ENCODE data around the gene SYF2.
"Not testable (repeated sequence)": the region's sequence is repeated elsewhere in the genome, so short reads cannot be mapped to it uniquely, and the experiment has no call there.

SYF2 gene

DNA sequence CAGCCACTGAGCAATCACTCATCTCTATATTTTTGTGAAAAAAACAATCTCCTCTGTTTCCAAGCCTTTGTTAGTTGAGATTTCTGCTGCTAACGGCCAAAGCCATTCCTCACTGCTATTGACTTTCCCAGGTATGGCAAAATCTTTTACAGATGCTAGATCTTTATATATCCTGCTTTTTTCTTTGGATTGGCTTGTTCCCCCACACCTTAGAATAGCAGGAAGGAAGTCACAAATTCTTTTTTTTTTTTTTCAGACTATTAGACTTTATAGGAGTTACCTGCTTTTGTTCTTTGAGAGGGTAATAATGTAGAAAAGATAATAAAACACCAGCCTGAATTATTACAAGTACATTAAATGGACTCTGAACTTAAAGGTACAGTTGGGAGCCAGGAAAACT, 24.2 kb downstream of the SYF2 start:
- DNase-seq (ENCODE audit: low read depth in 2 of 2, low spot score in 1 of 2): no peak

DNA sequence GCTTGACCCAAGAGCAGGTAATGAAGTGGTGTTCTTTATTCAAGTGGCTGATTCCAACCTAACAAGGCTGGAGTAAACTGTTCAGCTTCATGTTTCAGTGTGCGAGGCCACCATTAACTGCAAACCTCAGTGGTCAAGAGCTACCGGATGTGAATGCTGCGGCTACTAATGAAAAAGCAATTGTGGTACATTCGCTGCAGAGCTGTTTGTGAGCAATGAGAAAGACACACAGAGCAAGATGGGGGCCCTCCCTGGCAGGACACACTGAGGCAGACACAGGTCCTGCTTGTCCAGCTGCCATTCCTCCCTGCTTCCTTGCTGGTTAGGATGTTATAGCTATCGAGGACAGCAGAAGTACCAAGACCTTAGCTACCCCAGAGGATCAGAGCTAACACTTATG, 26.1 kb downstream of the SYF2 start:
- no peak for DNase-seq (ENCODE audit: low read depth in 2 of 2, low spot score in 1 of 2)

DNA sequence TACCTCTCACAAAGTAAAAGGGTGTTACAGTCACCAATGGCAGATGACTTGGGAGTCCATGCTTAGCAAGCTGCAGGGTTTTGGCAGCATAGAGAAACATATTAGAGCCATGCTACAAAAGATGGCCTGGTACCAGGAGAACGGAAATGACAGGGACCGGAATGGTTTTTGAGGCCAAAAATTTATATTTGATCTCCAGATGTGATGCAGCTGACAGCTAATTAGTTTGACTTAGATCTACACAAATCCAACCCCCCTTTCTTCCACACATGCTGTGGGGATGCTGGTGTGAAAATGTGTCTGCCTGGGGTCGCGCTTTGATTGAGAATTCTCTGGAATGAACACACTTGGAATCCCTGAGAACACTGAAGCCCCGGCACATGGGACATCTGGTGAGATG, 26.5 kb downstream of the SYF2 start:
- no peak for DNase-seq (ENCODE audit: low read depth in 2 of 2, low spot score in 1 of 2)

DNA sequence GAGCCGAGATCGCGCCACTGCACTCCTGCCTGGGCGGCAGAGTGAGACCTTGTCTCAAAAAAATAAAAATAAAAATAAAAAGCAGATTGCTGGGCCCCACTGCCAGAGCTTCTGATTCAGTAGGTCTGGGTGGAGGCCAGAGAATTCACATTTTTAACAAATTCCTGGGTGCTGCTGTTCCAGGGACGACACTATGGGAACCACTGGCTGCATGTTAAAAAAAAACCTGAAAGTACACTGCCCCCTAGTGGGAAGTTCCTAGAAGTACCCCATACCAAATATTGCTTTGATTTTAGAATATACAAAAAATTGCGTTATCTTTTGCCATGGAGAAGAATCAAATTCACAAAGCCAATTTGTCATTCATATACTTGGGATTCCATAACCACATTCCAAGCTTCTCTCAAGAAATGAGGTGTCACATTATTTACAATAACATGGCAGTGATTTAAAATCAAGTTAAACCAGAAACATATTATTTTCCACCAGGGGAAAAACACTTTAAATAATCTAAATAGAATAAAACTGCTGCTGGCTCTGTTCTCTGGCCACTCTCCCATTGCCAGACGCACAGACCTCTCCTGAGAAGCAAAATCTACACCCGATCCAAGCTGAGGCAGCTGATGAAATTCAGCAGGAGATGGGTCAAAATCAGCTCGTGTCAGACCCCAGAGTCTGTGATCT, 27.4 kb downstream of the SYF2 start:
- DNase-seq (ENCODE audit: low read depth in 2 of 2, low spot score in 1 of 2): no peak

DNA sequence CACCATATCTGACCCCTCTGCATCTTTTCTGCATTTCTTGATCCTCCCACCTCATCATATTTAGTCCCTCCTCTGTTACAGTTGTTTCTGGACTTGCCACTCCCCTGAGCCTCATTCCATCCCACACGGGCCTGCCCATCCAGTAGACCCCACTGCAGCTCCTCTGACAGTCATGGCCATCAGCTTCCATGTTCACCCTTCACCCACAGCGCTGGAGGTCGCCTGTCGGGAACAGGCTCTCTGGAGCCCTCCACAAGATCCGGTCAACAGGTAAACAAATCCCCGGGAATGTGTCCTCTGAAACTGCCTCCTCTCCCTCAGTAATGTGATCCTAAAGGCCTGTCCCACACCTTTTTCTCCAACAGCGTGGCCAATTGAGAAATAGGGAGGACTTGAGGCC, 31.3 kb downstream of the SYF2 start:
- DNase-seq (ENCODE audit: low read depth in 2 of 2, low spot score in 1 of 2): no peak

DNA sequence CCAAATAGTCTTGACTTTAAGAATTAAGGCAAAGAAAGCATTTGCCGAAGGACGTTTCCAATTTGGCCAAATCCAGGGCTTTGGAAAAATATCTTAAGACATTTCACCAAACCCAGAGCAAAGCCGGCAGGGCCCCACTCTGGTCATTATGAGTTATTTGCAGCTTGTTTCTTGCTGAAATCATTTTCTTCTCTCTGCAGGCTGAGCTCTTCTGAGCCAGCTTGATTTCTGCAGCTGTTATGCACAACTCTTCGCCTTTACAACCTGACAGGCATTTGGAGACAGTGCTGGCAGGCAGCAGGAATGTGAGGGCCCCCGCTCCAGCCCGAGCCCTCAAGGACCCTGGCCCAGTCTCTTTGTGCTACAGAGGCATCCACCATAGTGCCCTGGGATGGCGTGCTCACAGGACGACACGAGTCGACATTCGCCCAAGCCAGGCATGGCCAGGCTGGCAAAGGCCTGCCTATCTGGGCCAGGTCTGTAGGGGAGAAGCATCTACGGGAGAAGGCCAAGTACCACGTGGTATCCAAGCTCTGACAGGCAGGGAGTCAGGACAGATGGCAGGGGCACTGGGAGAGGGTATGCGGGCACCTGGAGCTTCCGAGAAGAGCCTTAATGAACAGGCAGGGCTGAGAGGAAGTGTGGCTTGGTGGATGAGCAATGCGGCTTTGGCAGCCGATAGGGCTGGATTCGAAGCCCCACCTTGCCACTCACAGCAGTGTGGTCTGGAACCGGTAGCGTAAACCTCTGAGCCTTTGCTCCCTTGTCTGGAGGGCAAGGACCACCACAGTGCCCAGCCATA, 32.3 kb downstream of the SYF2 start:
- no peak for DNase-seq (ENCODE audit: low read depth in 2 of 2, low spot score in 1 of 2)

DNA sequence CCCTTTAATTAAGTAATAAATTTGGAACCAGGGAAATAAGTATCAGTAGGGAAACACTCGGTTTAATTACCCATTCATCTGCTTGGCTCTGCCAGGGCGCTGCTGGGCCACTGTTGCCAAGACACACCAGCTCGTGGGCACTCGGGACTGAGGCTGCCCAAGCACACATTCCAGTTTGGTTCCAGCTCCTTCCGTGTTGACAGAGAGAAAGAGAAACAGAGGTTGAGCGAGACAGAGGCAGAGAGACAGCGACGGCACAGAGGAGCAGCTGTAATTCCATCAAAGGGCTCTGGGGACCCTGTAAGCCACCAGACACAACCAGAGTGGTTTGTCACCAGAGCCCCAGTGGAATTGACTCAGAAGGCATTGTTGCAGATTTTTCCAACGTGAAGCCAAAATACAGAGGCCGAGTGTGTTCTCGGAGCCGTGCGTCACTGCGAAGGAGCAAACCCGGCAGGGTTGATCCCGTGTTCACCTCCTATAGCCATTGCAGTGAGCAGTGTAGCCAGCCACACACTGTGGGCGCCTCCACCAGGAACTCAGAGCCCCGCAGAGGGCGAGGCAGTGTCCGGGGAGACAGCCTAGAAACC, 33.5 kb downstream of the SYF2 start:
- DNase-seq (ENCODE audit: low read depth in 2 of 2, low spot score in 1 of 2): no peak

DNA sequence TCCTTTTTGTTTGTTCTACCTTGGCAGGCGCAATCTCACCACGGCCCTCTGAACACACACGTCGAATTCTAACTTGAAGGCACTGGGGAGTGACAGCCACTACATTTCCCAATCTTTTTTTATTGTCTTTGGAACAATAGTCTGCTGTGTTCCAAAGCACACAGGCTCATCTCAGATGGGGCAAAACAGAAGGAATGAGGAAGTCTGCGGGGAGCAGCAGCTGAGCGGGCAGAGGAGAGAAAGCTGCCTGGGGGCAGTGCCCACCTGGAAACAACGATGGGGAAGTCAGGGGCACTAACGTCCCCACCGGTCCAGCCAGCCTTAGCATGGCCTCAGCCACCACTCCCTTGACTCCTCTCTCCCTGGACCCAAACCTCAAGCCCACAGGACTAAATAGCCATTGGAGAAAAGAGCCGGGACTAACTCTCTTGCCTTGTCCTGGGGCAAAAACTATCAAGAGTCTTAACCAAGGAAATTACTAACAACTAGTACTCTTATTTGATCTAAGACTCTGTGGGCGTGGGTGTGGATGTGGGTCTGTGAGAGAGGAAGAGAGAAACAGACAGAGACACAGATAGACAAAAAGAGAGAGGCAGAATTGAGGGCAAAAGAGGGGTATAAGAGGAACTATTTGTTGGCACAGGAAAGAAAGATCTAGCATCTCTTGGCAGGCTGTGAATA, 34.2 kb downstream of the SYF2 start:
- DNase-seq (ENCODE audit: low read depth in 2 of 2, low spot score in 1 of 2): no peak

DNA sequence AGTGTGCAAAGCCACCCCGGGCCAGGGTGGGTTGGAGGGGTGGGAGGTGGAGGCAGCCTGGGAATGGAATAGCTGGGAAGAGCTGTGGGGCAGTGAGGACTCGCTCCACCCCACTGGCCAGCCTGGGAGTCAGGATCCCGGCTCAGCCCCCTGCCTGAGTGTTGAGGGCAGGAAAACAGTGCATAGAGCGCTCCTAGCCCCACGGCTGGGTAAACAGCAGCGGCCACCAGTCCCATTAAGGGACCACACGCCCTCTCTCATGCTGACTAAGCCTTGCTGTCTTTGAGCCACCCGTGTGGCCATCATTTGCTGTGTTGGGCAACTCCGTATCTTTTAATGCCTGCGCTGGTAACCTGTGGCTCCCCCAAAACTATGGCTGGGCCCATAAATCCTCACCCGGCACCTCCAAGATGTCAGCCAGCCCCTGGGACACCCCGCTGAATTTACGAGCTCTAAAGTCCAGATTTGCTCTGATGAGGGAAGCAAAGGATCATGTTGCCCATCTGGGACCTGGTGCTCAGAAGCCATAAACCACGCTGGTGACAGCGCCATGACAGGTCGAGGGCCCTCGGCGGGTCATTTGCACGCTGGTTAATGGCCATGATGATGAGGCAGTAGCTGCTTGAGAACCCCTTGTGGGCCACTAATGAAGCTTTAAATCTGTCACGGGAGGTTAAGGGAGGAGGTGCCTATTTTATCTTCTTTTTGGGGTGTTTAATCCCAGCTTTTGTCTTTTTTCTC, 34.9 kb downstream of the SYF2 start:
- no peak for DNase-seq (ENCODE audit: low read depth in 2 of 2, low spot score in 1 of 2)

DNA sequence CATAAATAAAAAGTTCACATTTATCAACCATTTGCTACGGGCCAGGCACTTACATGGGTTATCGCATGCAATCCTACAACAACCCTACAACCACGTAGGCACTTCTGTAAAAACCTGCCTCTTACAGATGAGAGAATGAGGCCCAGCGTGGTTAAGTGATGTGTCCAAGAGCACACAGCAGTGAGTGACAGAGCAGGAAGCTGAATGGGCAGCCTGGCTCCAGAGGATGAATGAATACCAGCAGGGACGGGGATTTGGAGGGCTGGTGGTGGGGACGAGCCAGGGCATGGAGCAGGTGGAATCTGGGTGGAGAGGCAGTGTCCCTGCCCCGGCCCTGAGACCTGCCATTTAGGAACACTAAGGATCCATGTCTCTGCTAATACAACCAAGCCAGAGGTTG, 35.5 kb downstream of the SYF2 start:
- no peak for DNase-seq (ENCODE audit: low read depth in 2 of 2, low spot score in 1 of 2)

DNA sequence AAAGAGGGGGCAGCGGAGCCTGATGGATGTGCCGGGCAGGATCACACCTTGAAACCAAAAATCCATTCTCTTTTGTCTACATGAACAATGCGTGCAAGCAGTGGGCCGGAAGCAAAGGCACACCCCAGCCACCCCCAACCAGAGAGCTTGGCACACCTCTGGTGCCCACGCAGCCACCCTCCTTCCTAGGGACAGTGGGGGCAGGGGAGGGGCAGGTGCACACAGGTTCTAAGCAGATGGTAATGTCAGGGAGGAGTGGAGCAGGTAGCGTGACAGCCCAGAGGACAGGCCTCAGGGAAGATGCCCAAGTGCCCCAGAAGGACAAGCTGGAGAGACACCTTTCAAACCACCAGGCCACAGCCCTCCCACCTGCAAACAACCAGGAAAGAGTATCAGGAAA, 36.5 kb downstream of the SYF2 start:
- no peak for DNase-seq (ENCODE audit: low read depth in 2 of 2, low spot score in 1 of 2)

DNA sequence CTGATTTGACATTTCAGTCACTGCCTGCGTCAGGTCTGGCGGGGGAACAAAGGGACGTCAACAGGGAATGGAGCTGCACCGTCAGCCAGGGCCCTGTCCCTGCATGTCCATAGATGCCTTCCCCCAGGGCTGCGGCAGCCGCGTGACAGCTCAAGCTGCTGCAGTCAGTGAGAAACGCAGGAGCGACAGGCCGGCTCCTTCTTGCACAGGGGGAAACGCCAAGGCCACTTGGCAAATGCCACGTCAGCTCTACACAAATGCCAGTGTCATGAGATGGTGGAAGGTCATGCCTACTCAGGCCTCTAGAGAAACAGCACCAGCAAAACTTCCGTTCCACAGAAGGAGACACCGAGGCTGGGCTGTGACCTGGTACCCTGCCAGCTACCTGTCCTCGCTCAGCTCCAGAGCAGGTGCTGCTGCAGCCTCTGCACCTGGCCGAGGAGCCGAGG, 37.7 kb downstream of the SYF2 start:
- DNase-seq (ENCODE audit: low read depth in 2 of 2, low spot score in 1 of 2): no peak

DNA sequence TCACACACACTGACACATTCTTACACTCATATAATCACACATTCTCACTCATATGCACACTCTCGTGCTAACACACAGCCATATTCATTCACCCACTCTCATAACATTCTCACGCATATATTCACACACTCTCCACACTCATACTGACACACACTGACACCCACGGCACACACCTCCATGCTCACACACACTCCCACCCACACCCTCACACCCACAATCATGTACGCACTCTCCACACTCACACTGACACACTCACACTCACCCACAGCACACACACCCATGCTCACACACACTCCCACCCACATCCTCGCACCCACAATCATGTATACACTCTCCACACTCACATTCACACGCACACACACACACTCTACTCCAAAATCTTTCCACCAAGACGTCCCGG, 38.2 kb downstream of the SYF2 start:
- DNase-seq (ENCODE audit: low read depth in 2 of 2, low spot score in 1 of 2): no peak

DNA sequence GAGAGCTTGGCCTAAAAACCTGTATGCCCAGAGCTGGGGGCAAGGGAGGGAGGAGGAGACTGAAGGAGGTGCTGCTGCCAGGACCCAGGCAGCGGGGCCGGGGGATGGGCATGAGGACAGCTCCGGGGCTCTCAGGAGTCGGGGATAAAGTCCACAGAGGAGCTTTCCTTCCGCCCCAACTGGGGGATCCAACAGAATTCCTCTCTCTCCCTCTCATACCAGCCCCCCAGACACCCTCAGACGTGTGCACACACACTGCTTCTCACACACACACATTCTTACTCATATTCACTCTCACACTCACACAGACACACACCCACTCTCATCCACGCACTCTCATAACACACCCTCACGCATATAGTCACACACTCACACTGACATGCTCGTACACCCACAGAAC, 39.1 kb downstream of the SYF2 start:
- DNase-seq (ENCODE audit: low read depth in 2 of 2, low spot score in 1 of 2): no peak

DNA sequence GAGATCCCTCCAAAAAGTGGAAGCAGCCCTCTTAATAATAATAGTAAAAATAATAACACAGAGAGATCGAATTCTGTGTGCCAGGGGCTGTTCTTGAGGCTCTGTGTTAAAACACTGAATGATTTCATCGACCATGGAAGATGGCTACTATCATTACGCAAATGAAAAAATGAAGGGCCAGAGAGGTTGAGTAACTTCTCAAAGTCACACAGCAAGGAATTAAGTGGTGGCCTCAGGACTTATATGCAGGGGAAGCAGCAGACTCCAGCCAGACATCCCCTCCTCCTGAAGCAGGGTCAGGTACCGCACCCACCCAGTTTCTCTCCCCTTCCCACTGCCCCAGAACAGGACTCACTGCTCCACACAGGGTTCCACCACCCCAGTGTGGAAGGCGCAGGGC, 40.1 kb downstream of the SYF2 start:
- no peak for DNase-seq (ENCODE audit: low read depth in 2 of 2, low spot score in 1 of 2)

DNA sequence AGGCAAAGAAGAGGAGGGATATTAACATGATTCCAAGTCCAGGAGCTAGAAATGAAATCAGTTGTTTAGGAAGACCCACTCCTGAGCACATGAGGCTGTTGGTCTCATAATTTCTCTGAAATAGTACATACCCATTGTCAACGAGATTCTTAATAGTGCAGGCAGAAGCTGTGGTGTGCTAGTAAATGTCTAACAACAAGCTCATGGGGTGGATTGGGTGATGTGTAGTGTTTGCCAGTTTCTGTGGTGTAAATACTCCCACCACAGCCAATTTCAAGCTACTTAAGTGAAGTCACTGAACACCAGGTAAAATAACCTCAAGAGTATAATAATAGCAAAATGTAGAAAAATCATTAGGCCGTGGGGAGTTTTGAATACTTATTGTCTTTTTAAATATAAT, 42.0 kb downstream of the SYF2 start:
- DNase-seq (ENCODE audit: low read depth in 2 of 2, low spot score in 1 of 2): no peak

DNA sequence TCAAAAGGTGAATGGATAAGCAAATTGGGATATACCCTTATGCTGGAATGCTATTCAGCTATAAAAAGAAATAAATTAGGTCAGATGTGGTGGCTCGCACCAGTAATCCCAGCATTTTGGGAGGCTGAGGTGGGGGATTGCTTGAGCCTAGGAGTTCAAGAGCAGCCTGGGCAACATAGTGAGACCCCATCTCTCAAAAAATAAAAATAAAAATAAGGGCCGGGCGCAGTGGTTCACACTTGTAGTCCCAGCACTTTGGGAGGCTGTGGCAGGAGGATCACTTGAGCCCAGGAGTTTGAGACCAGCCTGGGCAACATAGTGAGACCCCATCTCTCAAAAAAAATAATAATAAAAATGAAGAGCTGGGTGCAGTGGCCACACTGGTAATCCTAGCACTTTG, 44.4 kb downstream of the SYF2 start:
- not testable (repeated sequence) for DNase-seq (ENCODE audit: low read depth in 2 of 2, low spot score in 1 of 2)

DNA sequence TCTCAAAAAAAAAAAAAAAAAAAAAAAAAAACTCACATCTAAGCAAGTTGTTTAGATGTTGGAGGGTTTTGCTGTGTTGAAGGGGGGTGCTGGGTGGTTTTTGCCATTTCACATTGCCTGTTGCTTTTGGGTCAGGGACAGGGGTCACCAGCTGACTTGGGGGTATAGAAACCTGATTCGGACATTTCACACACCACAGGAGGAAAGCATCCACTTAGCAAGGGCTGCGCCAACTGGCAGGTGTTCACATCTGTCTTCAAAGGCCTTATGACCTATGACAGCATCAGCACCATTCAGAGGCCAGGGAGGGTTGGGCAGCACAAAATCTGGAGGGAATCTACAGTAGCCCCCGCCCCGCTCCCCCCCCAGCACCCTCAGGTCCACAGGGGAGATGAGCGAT, 45.2 kb downstream of the SYF2 start:
- DNase-seq (ENCODE audit: low read depth in 2 of 2, low spot score in 1 of 2): no peak

DNA sequence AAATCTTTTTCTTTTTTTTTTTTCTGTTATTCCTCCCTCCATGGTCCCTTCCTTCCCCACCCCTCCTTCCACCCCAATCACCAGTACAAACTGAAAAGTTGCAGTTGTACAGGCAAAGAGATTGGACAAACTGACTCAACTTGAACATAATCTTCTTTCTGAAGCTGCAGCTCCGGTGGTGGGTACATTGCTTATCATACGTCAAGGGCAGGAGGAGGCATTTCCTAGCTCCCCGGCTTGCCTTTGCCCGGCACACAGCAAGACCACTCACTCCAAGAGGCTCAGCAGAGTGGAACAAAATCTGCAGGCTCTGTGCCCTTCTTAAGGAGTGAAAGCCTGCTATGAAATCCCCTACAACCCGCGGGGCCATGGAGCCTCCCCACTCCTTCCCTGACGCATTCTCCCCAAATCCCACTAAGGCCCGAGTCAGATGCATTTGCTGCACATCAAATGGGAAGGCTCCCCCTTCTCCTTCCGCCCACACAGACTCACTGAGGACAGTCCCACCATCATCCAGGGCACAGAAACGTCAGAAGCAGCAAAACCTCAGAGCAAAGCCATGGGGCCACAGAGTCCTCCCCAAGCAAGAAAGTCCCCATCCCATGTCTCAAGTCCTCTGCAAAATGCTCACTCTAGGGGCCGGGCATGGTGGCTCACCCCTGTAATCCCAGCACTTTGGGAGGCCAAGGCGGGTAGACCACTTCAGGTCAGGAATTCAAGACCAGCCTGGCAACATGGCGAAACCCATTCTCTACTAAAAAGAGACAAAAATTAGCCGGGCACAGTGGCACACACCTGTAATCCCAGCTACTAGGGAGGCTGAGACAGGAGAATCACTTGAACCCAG, 45.9 kb downstream of the SYF2 start:
- no peak for DNase-seq (ENCODE audit: low read depth in 2 of 2, low spot score in 1 of 2)

DNA sequence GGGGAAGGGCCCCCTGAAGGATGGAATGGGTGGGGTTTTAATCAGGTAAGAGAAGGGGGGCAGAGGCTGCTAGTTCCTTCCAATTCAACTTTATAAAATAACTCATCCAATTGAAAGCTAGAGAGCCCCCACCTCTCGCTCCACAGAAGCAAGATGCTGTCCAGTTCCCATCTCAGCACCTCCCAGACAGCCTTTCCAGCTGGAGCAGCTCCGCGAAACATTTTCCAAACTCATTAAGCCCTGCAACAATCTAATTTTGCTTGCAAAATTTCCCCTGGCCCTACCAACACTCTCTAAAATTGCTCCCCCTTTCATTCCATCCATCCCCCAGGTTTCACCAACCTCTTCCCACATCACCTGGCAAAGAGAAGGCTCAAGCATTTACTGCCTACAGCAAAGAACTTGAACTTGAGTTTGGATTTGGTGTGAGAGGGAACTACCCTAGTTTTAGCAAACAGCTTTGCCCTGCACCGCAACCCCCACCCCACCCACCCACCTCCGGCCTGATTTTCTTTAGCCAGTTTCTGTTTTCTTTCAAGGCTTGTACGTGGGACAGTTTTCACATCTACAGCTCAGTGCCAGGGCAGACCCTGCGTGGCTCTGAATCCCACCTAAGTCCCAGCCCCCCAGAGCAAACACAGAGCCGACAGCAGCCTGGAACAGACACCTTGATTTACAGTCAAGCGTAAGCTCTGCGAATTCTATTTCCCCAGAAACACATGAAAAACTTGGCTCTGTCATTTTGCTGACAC, 46.7 kb downstream of the SYF2 start:
- DNase-seq (ENCODE audit: low read depth in 2 of 2, low spot score in 1 of 2): no peak
